GM12878 (cell line): ENCODE data around the gene RAD51B. TPM values are rescaled to one million over a fixed set of nuclear protein-coding genes. Genes with fewer than 3 reads are reported as not detected.

ENCODE experiments used
- ATAC-seq: fragments of 200-7000 bp; cut with Tn5 transposase; 3 replicates; pipeline ENCODE4 v1.9.1; 2020; ENCODE audit warnings: mild to moderate bottlenecking, moderate library complexity
- BruUV-seq: library from RNA; stranded (reverse); fragments of 400-500 nt; replicated peaks from 2 replicates; lab custom pipeline; 2021; lab: Mats Ljungman, UMichigan
- CTCF ChIA-PET: fragments of 300-600 bp; sonication (Branson Sonifier 250); formaldehyde crosslinking; extraction: SDS; loops from one replicate; lab custom pipeline; 2021; ENCODE audit warnings: inconsistent platforms; lab: Yijun Ruan, JAX
- POLR2A ChIA-PET: fragments of 350-600 bp; formaldehyde crosslinking; extraction: SDS; loops from one replicate; lab custom pipeline; 2021; ENCODE audit warnings: inconsistent platforms; lab: Charles Lee
- RAD21 ChIA-PET: fragments of 300-600 bp; sonication (Branson Sonifier 250); formaldehyde crosslinking; loops from one replicate; lab custom pipeline; 2023; ENCODE audit warnings: antibody characterized with exemption; ENCODE audit not compliant: unreplicated experiment; lab: Charles Lee
- SMC1A ChIA-PET: fragments of 300-600 bp; sonication (Branson Sonifier 250); formaldehyde crosslinking; loops from one replicate; lab custom pipeline; 2023; ENCODE audit not compliant: unreplicated experiment, uncharacterized antibody; lab: Charles Lee
- DNase-seq: peaks from one replicate; pipeline ENCODE4 v3.0.0-alpha.2; 2011; ENCODE audit warnings: low read depth, low spot score
- FAIRE-seq: peaks from 3 replicates; lab custom pipeline; 2011; peaks lifted over from hg19 to GRCh38; lab: Jason Lieb, UNC
- H2AFZ ChIP-seq: 2 replicates; pipeline ENCODE4 v1.6.0; 2011; ENCODE audit warnings: low read depth, low read length, control low read depth; ENCODE audit not compliant: control insufficient read depth
- H3K27ac ChIP-seq: 2 replicates; pipeline ENCODE4 v1.5.1; 2011; ENCODE audit warnings: control low read depth; ENCODE audit not compliant: control insufficient read depth, insufficient read depth
- H3K27me3 ChIP-seq, 2 experiments: replicated peaks in 1 of 2; 2 replicates each; pipeline versions ENCODE4 v1.6.0 to v1.6.1; 2011; ENCODE audit warnings: low read length in 1 of 2; ENCODE audit not compliant: control insufficient read depth in 2 of 2, insufficient read depth in 2 of 2
- H3K36me3 ChIP-seq, 2 experiments: 2 replicates each; pipeline ENCODE4 v1.5.1; 2011; ENCODE audit warnings: low read length in 1 of 2; ENCODE audit not compliant: control insufficient read depth in 2 of 2, insufficient read depth in 2 of 2
- H3K4me1 ChIP-seq: 2 replicates; pipeline ENCODE4 v1.6.1; 2011; ENCODE audit warnings: mild to moderate bottlenecking, low read length, moderate library complexity, mixed read lengths; ENCODE audit not compliant: control insufficient read depth, insufficient read depth
- H3K4me2 ChIP-seq: 2 replicates; pipeline ENCODE4 v1.6.0; 2011; ENCODE audit warnings: control low read depth; ENCODE audit not compliant: control insufficient read depth, insufficient read depth
- H3K4me3 ChIP-seq: fragments of 200-600 bp; sonication (generic); 2 replicates; pipeline ENCODE4 v1.5.1; 2016
- H3K79me2 ChIP-seq: 2 replicates; pipeline ENCODE4 v1.6.0; 2011; ENCODE audit warnings: low read length; ENCODE audit not compliant: control insufficient read depth, insufficient read depth
- H3K9ac ChIP-seq: 2 replicates; pipeline ENCODE4 v1.8.0; 2011; ENCODE audit warnings: low read length, control low read depth, mixed read lengths; ENCODE audit not compliant: control insufficient read depth, insufficient read depth
- H3K9me3 ChIP-seq: replicated peaks from 3 replicates; pipeline ENCODE4 v1.5.1; 2011; ENCODE audit warnings: mild to moderate bottlenecking, low read length; ENCODE audit not compliant: control insufficient read depth, insufficient read depth
- H4K20me1 ChIP-seq: 2 replicates; pipeline ENCODE4 v1.6.0; 2011; ENCODE audit not compliant: control insufficient read depth, insufficient read depth
- ASH2L ChIP-seq: fragments of 300-600, 200-600 bp; sonication (generic); IDR thresholded peaks from 2 replicates; pipeline ENCODE4 v1.6.1; 2017; ENCODE audit warnings: low read depth, mild to moderate bottlenecking, borderline replicate concordance
- BACH1 ChIP-seq: fragments of 450-650 bp; IDR thresholded peaks from 2 replicates; pipeline ENCODE4 v1.6.1; 2017; ENCODE audit warnings: mild to moderate bottlenecking, borderline replicate concordance
- BMI1 ChIP-seq: fragments of 450-650 bp; IDR thresholded peaks from 2 replicates; pipeline ENCODE4 v1.6.1; 2016; ENCODE audit warnings: mild to moderate bottlenecking, moderate library complexity, borderline replicate concordance
- CHD2 ChIP-seq: IDR thresholded peaks from 2 replicates; pipeline ENCODE4 v1.6.1; 2011; ENCODE audit warnings: low read depth, low read length, improper control_type of control experiment, borderline replicate concordance
- FOS ChIP-seq: IDR thresholded peaks from 3 replicates; pipeline ENCODE4 v1.6.1; 2011; ENCODE audit warnings: borderline replicate concordance; ENCODE audit not compliant: insufficient read length; ENCODE audit errors: extremely low read depth
- HCFC1 ChIP-seq: fragments of 150-350 bp; IDR thresholded peaks from 2 replicates; pipeline ENCODE4 v1.6.1; 2014; ENCODE audit warnings: low read length
- KAT2A ChIP-seq: conservative IDR thresholded peaks from 2 replicates; pipeline ENCODE4 v1.6.1; 2011; ENCODE audit warnings: low read depth, low read length; ENCODE audit not compliant: control insufficient read depth
- MEF2B ChIP-seq: fragments of 450-650 bp; IDR thresholded peaks from 2 replicates; pipeline ENCODE4 v1.6.1; 2018; ENCODE audit warnings: mild to moderate bottlenecking, moderate library complexity; ENCODE audit not compliant: partially characterized antibody, poor library complexity, severe bottlenecking
- MTA3 ChIP-seq: IDR thresholded peaks from 2 replicates; pipeline ENCODE4 v1.6.1; 2012; ENCODE audit warnings: low read length, inconsistent platforms, borderline replicate concordance
- POLR2A ChIP-seq: IDR thresholded peaks from 2 replicates; pipeline ENCODE4 v1.6.1; 2011; ENCODE audit warnings: low read depth, mild to moderate bottlenecking, low read length
- RAD21 ChIP-seq: IDR thresholded peaks from 2 replicates; pipeline ENCODE4 v1.6.1; 2011; ENCODE audit warnings: mild to moderate bottlenecking, low read depth, low read length, moderate library complexity; ENCODE audit not compliant: insufficient read depth
- RUNX3 ChIP-seq: IDR thresholded peaks from 2 replicates; pipeline ENCODE4 v1.6.1; 2012; ENCODE audit warnings: low read length, inconsistent platforms
- SMARCA5 ChIP-seq: fragments of 450-650 bp; IDR thresholded peaks from 2 replicates; pipeline ENCODE4 v1.6.1; 2017; ENCODE audit warnings: mild to moderate bottlenecking
- STAT1 ChIP-seq: fragments of 450-650 bp; conservative IDR thresholded peaks from 2 replicates; pipeline ENCODE4 v1.6.1; 2014; ENCODE audit warnings: antibody characterized with exemption, mild to moderate bottlenecking
- SUPT20H ChIP-seq: IDR thresholded peaks from 2 replicates; pipeline ENCODE4 v1.6.1; 2011; ENCODE audit warnings: low read depth, mild to moderate bottlenecking, low read length, moderate library complexity, borderline replicate concordance; ENCODE audit not compliant: control insufficient read depth
- WGBS: methylation state at CpG from one replicate; pipeline ENCODE4 v1.1.6; 2016; ENCODE audit warnings: low lambda C conversion rate; ENCODE audit not compliant: insufficient replicate concordance, insufficient coverage; ENCODE audit errors: missing lambda C conversion rate; 5-methylcytosine and 5-hydroxymethylcytosine counted together
- in situ Hi-C: fragments of 300-500 bp; cut with MboI; formaldehyde crosslinking; loops from 9 replicates; pipeline ENCODE4 v1.14.3; 2018; ENCODE audit warnings: mixed read lengths
- intact Hi-C: fragments of 100-400 bp; cut with micrococcal nuclease; formaldehyde crosslinking; loops from one replicate; pipeline ENCODE4 v1.14.2; 2022; ENCODE audit not compliant: unreplicated experiment
- polyA plus RNA-seq, 11 experiments: library from polyadenylated mRNA; depleted of rRNA in 4 of 11; unstranded in 6 of 11; stranded (reverse) in 5 of 11; fragments of >200 nt; fragmentation: Nextera tagmentation in 4 of 11; fragmentation: Illumina TruSeq in 1 of 11; extraction: Ambion mirVana in 4 of 11; extraction: Trizol in 1 of 11; gene quantifications; 1 replicate in 1 of 11; 2 replicates in 10 of 11; pipeline versions ENCODE4 v1.2.1 to v1.2.3, GENCODE V29; 2011 to 2016; ENCODE audit warnings: inconsistent platforms in 2 of 11, missing spikeins in 2 of 11, low read depth in 1 of 11
- total RNA-seq, 4 experiments: library from RNA; depleted of rRNA in 3 of 4; stranded (reverse); fragments of >200 nt in 3 of 4; fragmentation: Illumina TruSeq in 1 of 4; extraction: Trizol in 1 of 4; gene quantifications; 2 replicates each; pipeline versions ENCODE4 v1.2.1 to v1.2.3, GENCODE V29; 2013 to 2021
- TF ChIP-seq, protein P1 (sequence below): fragments of 450-650 bp; IDR thresholded peaks from 2 replicates; pipeline ENCODE4 v1.6.1; 2017; ENCODE audit warnings: antibody characterized with exemption, mild to moderate bottlenecking, moderate library complexity
- TF ChIP-seq, protein P2 (sequence below): fragments of 150-350 bp; IDR thresholded peaks from 2 replicates; pipeline ENCODE4 v1.6.1; 2014; ENCODE audit warnings: mild to moderate bottlenecking, low read depth, low read length
- TF ChIP-seq, protein P3 (sequence below): IDR thresholded peaks from 2 replicates; pipeline ENCODE4 v1.6.1; 2011; ENCODE audit warnings: low read depth, mild to moderate bottlenecking, low read length, moderate library complexity, borderline replicate concordance; ENCODE audit errors: extremely low read depth
- TF ChIP-seq, protein P4 (sequence below): IDR thresholded peaks from 2 replicates; pipeline ENCODE4 v1.6.1; 2012; ENCODE audit warnings: low read depth, low read length, improper control_type of control experiment

RAD51B gene
- total and polyA plus RNA-seq, 10 of the 15 experiments (the other 5 are each of a cell fraction or from before 2014, with no cell fraction given) = 9.8 to 26.8 (median 21.3) TPM

DNA sequence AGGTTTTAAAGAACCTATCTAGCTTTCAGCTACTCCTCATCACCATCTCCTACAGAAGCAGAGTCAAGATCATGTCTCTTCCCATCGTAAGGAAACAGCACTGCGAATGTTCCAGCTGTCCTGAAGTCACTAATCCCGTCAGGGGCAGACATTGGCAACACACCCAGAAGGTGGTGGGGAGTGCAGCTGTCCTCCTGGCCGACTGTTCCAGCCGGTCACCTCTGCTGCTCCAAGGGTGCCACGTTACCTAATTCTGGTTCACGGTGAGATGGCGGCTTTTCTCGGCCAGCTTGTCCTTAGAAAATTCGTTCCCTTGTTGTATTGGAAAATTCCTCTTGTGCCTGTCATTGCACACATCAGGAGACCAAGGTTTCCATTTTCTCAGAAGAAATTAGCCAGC lies 777.1 kb downstream of the RAD51B start:
- Histone ChIP-seq H3K4me3 (no peak overlapping the region), H3K27ac (no peak overlapping the region), H3K4me1 (no peaks in the 10 kb centered on the region), H4K20me1 (no peaks in the 10 kb centered on the region), H2AFZ (no peak overlapping the region), H3K9me3 (no peaks in the 10 kb centered on the region; the same call in 2 of the 3 replicates), H3K79me2 (no peaks in the 10 kb centered on the region), H3K27me3 (no peaks in the 10 kb centered on the region), H3K36me3 (no peaks in the 10 kb centered on the region), H3K9ac (no peak overlapping the region), H3K4me2 (no peak overlapping the region)
- ATAC-seq (no peak), FAIRE-seq (no peak), DNase-seq (no peak)
- RAD21 ChIA-PET = no interaction called here
- in situ Hi-C loops (no loop called here), intact Hi-C loops (no loop called here)
- 84% methylated on average over 10 of the region's 10 CpGs for WGBS
- CTCF ChIA-PET = interaction anchor here (0.6 kb wide), 1 partner anchor 1843 kb away, joined by 3 read pairs; no protein-coding TSS in a partner anchor
- TF ChIP-seq, protein P1, sequence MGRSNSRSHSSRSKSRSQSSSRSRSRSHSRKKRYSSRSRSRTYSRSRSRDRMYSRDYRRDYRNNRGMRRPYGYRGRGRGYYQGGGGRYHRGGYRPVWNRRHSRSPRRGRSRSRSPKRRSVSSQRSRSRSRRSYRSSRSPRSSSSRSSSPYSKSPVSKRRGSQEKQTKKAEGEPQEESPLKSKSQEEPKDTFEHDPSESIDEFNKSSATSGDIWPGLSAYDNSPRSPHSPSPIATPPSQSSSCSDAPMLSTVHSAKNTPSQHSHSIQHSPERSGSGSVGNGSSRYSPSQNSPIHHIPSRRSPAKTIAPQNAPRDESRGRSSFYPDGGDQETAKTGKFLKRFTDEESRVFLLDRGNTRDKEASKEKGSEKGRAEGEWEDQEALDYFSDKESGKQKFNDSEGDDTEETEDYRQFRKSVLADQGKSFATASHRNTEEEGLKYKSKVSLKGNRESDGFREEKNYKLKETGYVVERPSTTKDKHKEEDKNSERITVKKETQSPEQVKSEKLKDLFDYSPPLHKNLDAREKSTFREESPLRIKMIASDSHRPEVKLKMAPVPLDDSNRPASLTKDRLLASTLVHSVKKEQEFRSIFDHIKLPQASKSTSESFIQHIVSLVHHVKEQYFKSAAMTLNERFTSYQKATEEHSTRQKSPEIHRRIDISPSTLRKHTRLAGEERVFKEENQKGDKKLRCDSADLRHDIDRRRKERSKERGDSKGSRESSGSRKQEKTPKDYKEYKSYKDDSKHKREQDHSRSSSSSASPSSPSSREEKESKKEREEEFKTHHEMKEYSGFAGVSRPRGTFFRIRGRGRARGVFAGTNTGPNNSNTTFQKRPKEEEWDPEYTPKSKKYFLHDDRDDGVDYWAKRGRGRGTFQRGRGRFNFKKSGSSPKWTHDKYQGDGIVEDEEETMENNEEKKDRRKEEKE = no peak
- TF ChIP-seq BMI1 (no peak), FOS (no peak), MTA3 (no peak), POLR2A (no peak), ASH2L (no peak), SMARCA5 (no peak), RAD21 (no peak), KAT2A (no peak), MEF2B (no peak), HCFC1 (no peak), STAT1 (no peak), CHD2 (no peak), RUNX3 (no peak), SUPT20H (no peak), BACH1 (no peak)
- TF ChIP-seq, protein P2, sequence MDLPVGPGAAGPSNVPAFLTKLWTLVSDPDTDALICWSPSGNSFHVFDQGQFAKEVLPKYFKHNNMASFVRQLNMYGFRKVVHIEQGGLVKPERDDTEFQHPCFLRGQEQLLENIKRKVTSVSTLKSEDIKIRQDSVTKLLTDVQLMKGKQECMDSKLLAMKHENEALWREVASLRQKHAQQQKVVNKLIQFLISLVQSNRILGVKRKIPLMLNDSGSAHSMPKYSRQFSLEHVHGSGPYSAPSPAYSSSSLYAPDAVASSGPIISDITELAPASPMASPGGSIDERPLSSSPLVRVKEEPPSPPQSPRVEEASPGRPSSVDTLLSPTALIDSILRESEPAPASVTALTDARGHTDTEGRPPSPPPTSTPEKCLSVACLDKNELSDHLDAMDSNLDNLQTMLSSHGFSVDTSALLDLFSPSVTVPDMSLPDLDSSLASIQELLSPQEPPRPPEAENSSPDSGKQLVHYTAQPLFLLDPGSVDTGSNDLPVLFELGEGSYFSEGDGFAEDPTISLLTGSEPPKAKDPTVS = no peak
- TF ChIP-seq, protein P3, sequence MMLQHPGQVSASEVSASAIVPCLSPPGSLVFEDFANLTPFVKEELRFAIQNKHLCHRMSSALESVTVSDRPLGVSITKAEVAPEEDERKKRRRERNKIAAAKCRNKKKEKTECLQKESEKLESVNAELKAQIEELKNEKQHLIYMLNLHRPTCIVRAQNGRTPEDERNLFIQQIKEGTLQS = no peak
- TF ChIP-seq, protein P4, sequence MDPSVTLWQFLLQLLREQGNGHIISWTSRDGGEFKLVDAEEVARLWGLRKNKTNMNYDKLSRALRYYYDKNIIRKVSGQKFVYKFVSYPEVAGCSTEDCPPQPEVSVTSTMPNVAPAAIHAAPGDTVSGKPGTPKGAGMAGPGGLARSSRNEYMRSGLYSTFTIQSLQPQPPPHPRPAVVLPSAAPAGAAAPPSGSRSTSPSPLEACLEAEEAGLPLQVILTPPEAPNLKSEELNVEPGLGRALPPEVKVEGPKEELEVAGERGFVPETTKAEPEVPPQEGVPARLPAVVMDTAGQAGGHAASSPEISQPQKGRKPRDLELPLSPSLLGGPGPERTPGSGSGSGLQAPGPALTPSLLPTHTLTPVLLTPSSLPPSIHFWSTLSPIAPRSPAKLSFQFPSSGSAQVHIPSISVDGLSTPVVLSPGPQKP = no peak
- SMC1A ChIA-PET = interaction anchor here (0.5 kb wide), 1 partner anchor 1540 kb away, joined by 3 read pairs; no protein-coding TSS in a partner anchor
- BruUV-seq = no TSS peak
- POLR2A ChIA-PET = no interaction called here
